ENCODE measurements around the gene ZNF385A. TPM values are rescaled to one million over a fixed set of nuclear protein-coding genes. Genes with fewer than 3 reads are reported as not detected.

ZNF385A gene
- total RNA-seq, 1 experiment from 2014 or later: 17.5 TPM

GRCh38 chr12:54412348-54412747 is 27.8 kb upstream of the ZNF385A start:
- intact Hi-C loops (cut with micrococcal nuclease; ENCODE audit: unreplicated experiment): no loop called here
- ChIA-PET POLR2A (ENCODE audit: low non-redundant PET) (no interaction called here), CTCF (interaction anchor here (1.4 to 1.8 kb wide), 2 partner anchors 13 to 27 kb away, joined by 3 to 12 read pairs; no protein-coding TSS in a partner anchor)
- Histone ChIP-seq H3K4me3 (ENCODE audit: low read depth, low read length, poor library complexity, severe bottlenecking) (no peak overlapping the region), H3K27me3 (replicated peaks; ENCODE audit: insufficient read depth, low read depth, low read length, poor library complexity) (no peaks in the 10 kb centered on the region), H3K4me1 (ENCODE audit: insufficient read depth, low read length, poor library complexity, severe bottlenecking) (peaks cover 56% of the 10 kb centered on the region), H3K36me3 (ENCODE audit: insufficient read depth, low read length, poor library complexity, severe bottlenecking) (peaks cover 19% of the 10 kb centered on the region), H3K9me3 (ENCODE audit: low read depth, low read length, poor library complexity, severe bottlenecking) (no peaks in the 10 kb centered on the region), H3K27ac (ENCODE audit: low read depth, low read length, poor library complexity, severe bottlenecking) (peak overlapping the region; percentile 77)
- BruUV-seq (replicated peaks): no TSS peak
- TF ChIP-seq EZH2 (IDR thresholded peaks at IDR 0.05; ENCODE audit: borderline replicate concordance, low read depth, low read length, poor library complexity, severe bottlenecking) (no peak), CTCF (conservative IDR thresholded peaks at IDR 0.05; ENCODE audit: low read depth, low read length) (no peak)
- no peak for DNase-seq (ENCODE audit: low spot score)

GRCh38 chr12:54411391-54412241 is 27.1 kb upstream of the ZNF385A start:
- ChIA-PET CTCF (interaction anchor here (0.6 to 1.8 kb wide), 3 partner anchors 12 to 28 kb away, joined by 4 to 12 read pairs (median 4); no protein-coding TSS in a partner anchor), POLR2A (ENCODE audit: low non-redundant PET) (no interaction called here)
- peak; percentile 73 for DNase-seq (ENCODE audit: low spot score)
- H3K36me3 ChIP-seq (ENCODE audit: insufficient read depth, low read length, poor library complexity, severe bottlenecking): peaks cover 26% of the 10 kb centered on the region
- no TSS peak for BruUV-seq (replicated peaks)
- no peak overlapping the region for H3K4me3 ChIP-seq (ENCODE audit: low read depth, low read length, poor library complexity, severe bottlenecking)
- peaks cover 49% of the 10 kb centered on the region for H3K4me1 ChIP-seq (ENCODE audit: insufficient read depth, low read length, poor library complexity, severe bottlenecking)
- H3K27ac ChIP-seq (ENCODE audit: low read depth, low read length, poor library complexity, severe bottlenecking): peak overlapping the region; percentile 77
- intact Hi-C loops (cut with micrococcal nuclease; ENCODE audit: unreplicated experiment): no loop called here
- TF ChIP-seq CTCF (conservative IDR thresholded peaks at IDR 0.05; ENCODE audit: low read depth, low read length): no peak
- TF ChIP-seq EZH2 (IDR thresholded peaks at IDR 0.05; ENCODE audit: borderline replicate concordance, low read depth, low read length, poor library complexity, severe bottlenecking): no peak
- H3K9me3 ChIP-seq (ENCODE audit: low read depth, low read length, poor library complexity, severe bottlenecking): no peaks in the 10 kb centered on the region
- no peaks in the 10 kb centered on the region for H3K27me3 ChIP-seq (replicated peaks; ENCODE audit: insufficient read depth, low read depth, low read length, poor library complexity)

GRCh38 chr12:54409267-54409666 is 24.7 kb upstream of the ZNF385A start:
- POLR2A ChIA-PET (ENCODE audit: low non-redundant PET): no interaction called here
- intact Hi-C loops (cut with micrococcal nuclease; ENCODE audit: unreplicated experiment): no loop called here
- Histone ChIP-seq H3K36me3 (ENCODE audit: insufficient read depth, low read length, poor library complexity, severe bottlenecking) (peaks cover 47% of the 10 kb centered on the region), H3K27me3 (replicated peaks; ENCODE audit: insufficient read depth, low read depth, low read length, poor library complexity) (no peaks in the 10 kb centered on the region), H3K4me3 (ENCODE audit: low read depth, low read length, poor library complexity, severe bottlenecking) (no peak overlapping the region), H3K4me1 (ENCODE audit: insufficient read depth, low read length, poor library complexity, severe bottlenecking) (peaks cover 33% of the 10 kb centered on the region), H3K9me3 (ENCODE audit: low read depth, low read length, poor library complexity, severe bottlenecking) (no peaks in the 10 kb centered on the region), H3K27ac (ENCODE audit: low read depth, low read length, poor library complexity, severe bottlenecking) (no peak overlapping the region)
- CTCF ChIA-PET: interaction anchor here (1.0 kb wide), 1 partner anchor 30 kb away, joined by 5 read pairs; no protein-coding TSS in a partner anchor
- TF ChIP-seq CTCF (conservative IDR thresholded peaks at IDR 0.05; ENCODE audit: low read depth, low read length) (no peak), EZH2 (IDR thresholded peaks at IDR 0.05; ENCODE audit: borderline replicate concordance, low read depth, low read length, poor library complexity, severe bottlenecking) (no peak)
- no peak for DNase-seq (ENCODE audit: low spot score)
- BruUV-seq (replicated peaks): no TSS peak

Measured in A673 (cell line).